CD14-positive monocyte (primary cell): Measurements from ENCODE around the gene ZFAND2B. TPM values are rescaled to one million over a fixed set of nuclear protein-coding genes. Genes with fewer than 3 reads are reported as not detected.

Experiments used
- DNase-seq, 3 donors: peaks; one replicate each; pipeline ENCODE4 v3.0.0-alpha.2; 2011 to 2022
- H2AFZ ChIP-seq: 2 replicates; pipeline ENCODE4 v1.6.0; 2012; ENCODE audit warnings: mild to moderate bottlenecking, low read depth, low read length, inconsistent platforms; ENCODE audit not compliant: insufficient read depth, poor library complexity, severe bottlenecking
- H3K27ac ChIP-seq, 2 donors: 1 replicate in 1 of 2; 2 replicates in 1 of 2; pipeline ENCODE4 v1.5.1; 2012 to 2013; ENCODE audit warnings: low read length in 2 of 2, control low read depth in 1 of 2, inconsistent platforms in 1 of 2, low read depth in 1 of 2, mild to moderate bottlenecking in 1 of 2
- H3K27me3 ChIP-seq, 2 donors: one replicate each; pipeline versions ENCODE4 v1.6.0 to v1.6.1; 2011 to 2013; ENCODE audit warnings: low read length in 2 of 2; ENCODE audit not compliant: control insufficient read depth in 2 of 2, insufficient read depth in 2 of 2
- H3K36me3 ChIP-seq, 2 donors: replicated peaks in 1 of 2; 1 replicate in 1 of 2; 2 replicates in 1 of 2; pipeline versions ENCODE4 v1.5.1 to v1.6.1; 2012 to 2013; ENCODE audit warnings: low read length in 2 of 2, control low read depth in 1 of 2, inconsistent platforms in 1 of 2, mild to moderate bottlenecking in 1 of 2; ENCODE audit not compliant: insufficient read depth in 2 of 2, control insufficient read depth in 1 of 2
- H3K4me1 ChIP-seq, 2 donors: 1 replicate in 1 of 2; 2 replicates in 1 of 2; pipeline versions ENCODE4 v1.5.1 to v1.6.1; 2012 to 2013; ENCODE audit warnings: low read length in 2 of 2, control low read depth in 1 of 2, inconsistent platforms in 1 of 2, mild to moderate bottlenecking in 1 of 2, moderate library complexity in 1 of 2; ENCODE audit not compliant: insufficient read depth in 2 of 2, control insufficient read depth in 1 of 2
- H3K4me2 ChIP-seq: replicated peaks from 2 replicates; pipeline ENCODE3; 2012; ENCODE audit warnings: low read length, moderate library complexity, mild to moderate bottlenecking; ENCODE audit not compliant: poor library complexity, severe bottlenecking; ENCODE audit errors: extremely low read depth
- H3K4me3 ChIP-seq, 3 experiments: fragments of 200-600 bp in 1 of 3; sonication (generic) in 1 of 3; replicated peaks in 1 of 3; 1 replicate in 2 of 3; 2 replicates in 1 of 3; pipeline ENCODE4 v1.5.1; 2011 to 2013; ENCODE audit warnings: low read length in 3 of 3, mild to moderate bottlenecking in 3 of 3, control low read depth in 2 of 3, low read depth in 2 of 3, inconsistent platforms in 1 of 3, moderate library complexity in 1 of 3
- H3K79me2 ChIP-seq: 2 replicates; pipeline ENCODE4 v1.6.0; 2012; ENCODE audit warnings: mild to moderate bottlenecking, control low read depth, inconsistent platforms, low read length, moderate library complexity; ENCODE audit not compliant: insufficient read depth
- H3K9ac ChIP-seq: 2 replicates; pipeline ENCODE4 v1.6.0; 2017; ENCODE audit warnings: low read length, mild to moderate bottlenecking; ENCODE audit not compliant: insufficient read depth, poor library complexity, severe bottlenecking
- H3K9me3 ChIP-seq, 2 donors: replicated peaks in 1 of 2; 1 replicate in 1 of 2; 2 replicates in 1 of 2; pipeline versions ENCODE4 v1.5.1 to v1.6.1; 2012 to 2013; ENCODE audit warnings: low read length in 2 of 2, control low read depth in 1 of 2; ENCODE audit not compliant: control insufficient read depth in 1 of 2, insufficient read depth in 1 of 2
- H4K20me1 ChIP-seq: 2 replicates; pipeline ENCODE4 v1.6.0; 2012; ENCODE audit warnings: mild to moderate bottlenecking, low read length, control low read depth, moderate library complexity; ENCODE audit not compliant: insufficient read depth
- H3K27ac Mint-ChIP-seq, 7 donors: one replicate each; pipeline ENCODE4 v1.8.0; 2020; ENCODE audit warnings: mild to moderate bottlenecking in 7 of 7, mixed read lengths in 7 of 7, moderate library complexity in 6 of 7, inconsistent platforms in 2 of 7
- H3K27me3 Mint-ChIP-seq, 3 donors: one replicate each; pipeline ENCODE4 v1.8.0; 2021 to 2022; ENCODE audit warnings: low read depth in 3 of 3, mild to moderate bottlenecking in 3 of 3, mixed read lengths in 3 of 3, moderate library complexity in 3 of 3, inconsistent platforms in 1 of 3
- H3K36me3 Mint-ChIP-seq, 2 donors: one replicate each; pipeline ENCODE4 v1.8.0; 2020; ENCODE audit warnings: mixed read lengths in 2 of 2, inconsistent platforms in 1 of 2, mild to moderate bottlenecking in 1 of 2
- H3K4me1 Mint-ChIP-seq: one replicate; pipeline ENCODE4 v1.8.0; 2020; ENCODE audit warnings: mild to moderate bottlenecking, mixed read lengths
- H3K4me3 Mint-ChIP-seq, 2 donors: one replicate each; pipeline ENCODE4 v1.8.0; 2020; ENCODE audit warnings: mild to moderate bottlenecking in 2 of 2, mixed read lengths in 2 of 2, moderate library complexity in 1 of 2
- H3K9me3 Mint-ChIP-seq, 7 donors: one replicate each; pipeline ENCODE4 v1.8.0; 2020 to 2022; ENCODE audit warnings: mixed read lengths in 7 of 7, mild to moderate bottlenecking in 6 of 7, moderate library complexity in 6 of 7, inconsistent platforms in 2 of 7
- whole genome bisulfite sequencing: methylation state at CpG from one replicate; pipeline ENCODE4 v1.1.5; 2013; ENCODE audit warnings: missing lambda C conversion rate; ENCODE audit not compliant: insufficient coverage; 5-methylcytosine and 5-hydroxymethylcytosine counted together
- intact Hi-C, 2 donors: fragments of 100-400 bp; cut with micrococcal nuclease; formaldehyde crosslinking; loops; one replicate each; pipeline versions ENCODE4 v1.15.0 to v1.15.1; 2023
- polyA plus RNA-seq, 3 donors: library from polyadenylated mRNA; depleted of rRNA in 1 of 3; unstranded in 2 of 3; stranded (reverse) in 1 of 3; fragments of 300-500 nt in 2 of 3; fragments of >200 nt in 1 of 3; fragmentation: Illumina TruSeq in 2 of 3; gene quantifications; 1 replicate in 2 of 3; 2 replicates in 1 of 3; pipeline ENCODE4 v1.2.3, GENCODE V29; 2012 to 2021
- TF ChIP-seq, protein P1 (sequence below): fragments of 200-600 bp; IDR thresholded peaks from one replicate; pipeline ENCODE4 v1.8.0; 2022; ENCODE audit warnings: antibody characterized with exemption, mild to moderate bottlenecking

Gene ZFAND2B
- polyA plus RNA-seq, 3 donors = 45.7 to 98.9 (median 53.2) TPM

DNA sequence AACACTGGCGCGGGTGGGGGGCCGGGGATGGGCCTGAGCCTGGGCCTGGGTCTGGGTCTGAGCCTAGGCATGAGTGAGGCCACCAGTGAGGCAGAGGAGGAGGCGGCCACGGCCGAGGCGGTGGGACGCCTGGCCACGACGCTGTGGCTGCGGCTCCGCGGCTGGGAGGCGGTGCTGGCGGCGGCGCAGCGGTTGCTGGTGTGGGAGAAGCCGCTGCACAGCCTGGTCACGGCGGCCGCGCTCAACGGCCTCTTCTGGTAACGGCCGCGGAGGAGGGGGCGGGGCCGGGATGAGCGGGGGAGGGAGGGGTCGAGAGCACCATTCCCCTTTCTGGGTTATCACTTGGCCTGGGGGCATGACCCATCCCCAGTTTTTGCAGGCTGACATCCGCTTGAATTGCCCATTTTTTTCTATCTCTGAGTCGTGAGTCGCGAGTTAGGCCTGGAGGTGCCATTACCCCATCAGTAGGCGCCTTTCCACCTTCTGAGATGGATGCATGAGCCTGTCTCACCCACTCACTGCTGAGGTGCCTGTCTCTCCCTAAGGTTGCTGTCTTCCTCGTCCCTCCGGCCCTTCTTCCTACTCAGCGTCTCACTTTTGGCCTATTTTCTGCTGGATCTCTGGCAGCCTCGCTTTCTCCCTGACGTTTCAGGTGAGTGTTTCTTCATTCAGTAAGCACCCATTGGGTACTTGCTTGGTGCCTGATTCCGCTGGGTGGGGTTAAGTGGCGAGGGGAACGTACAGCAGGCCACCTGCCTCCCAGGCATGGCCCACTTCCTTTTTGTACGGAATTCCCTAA lies 28.0 kb upstream of the ZFAND2B start:
- H3K4me1 ChIP-seq = peaks cover 50 to 79% of the 10 kb centered on the region in 2 donors
- Mint-ChIP-seq H3K4me3 (peak overlapping the region; percentile 86 to 95), H3K27me3 (peaks cover 0 to 3% (median 0%) of the 10 kb centered on the region in 3 donors), H3K4me1 (peaks cover 68% of the 10 kb centered on the region), H3K36me3 (peaks cover 52 to 62% of the 10 kb centered on the region in 2 donors), H3K27ac (peak overlapping the region; percentile 57 to 91 (median 80)), H3K9me3 (peaks cover 0 to 2% (median 0%) of the 10 kb centered on the region in 7 donors)
- H2AFZ ChIP-seq = peak overlapping the region; percentile 79
- H3K79me2 ChIP-seq = peaks cover 61% of the 10 kb centered on the region
- under 1% methylated on average over 29 of the region's 45 CpGs for WGBS
- TF ChIP-seq, protein P1, sequence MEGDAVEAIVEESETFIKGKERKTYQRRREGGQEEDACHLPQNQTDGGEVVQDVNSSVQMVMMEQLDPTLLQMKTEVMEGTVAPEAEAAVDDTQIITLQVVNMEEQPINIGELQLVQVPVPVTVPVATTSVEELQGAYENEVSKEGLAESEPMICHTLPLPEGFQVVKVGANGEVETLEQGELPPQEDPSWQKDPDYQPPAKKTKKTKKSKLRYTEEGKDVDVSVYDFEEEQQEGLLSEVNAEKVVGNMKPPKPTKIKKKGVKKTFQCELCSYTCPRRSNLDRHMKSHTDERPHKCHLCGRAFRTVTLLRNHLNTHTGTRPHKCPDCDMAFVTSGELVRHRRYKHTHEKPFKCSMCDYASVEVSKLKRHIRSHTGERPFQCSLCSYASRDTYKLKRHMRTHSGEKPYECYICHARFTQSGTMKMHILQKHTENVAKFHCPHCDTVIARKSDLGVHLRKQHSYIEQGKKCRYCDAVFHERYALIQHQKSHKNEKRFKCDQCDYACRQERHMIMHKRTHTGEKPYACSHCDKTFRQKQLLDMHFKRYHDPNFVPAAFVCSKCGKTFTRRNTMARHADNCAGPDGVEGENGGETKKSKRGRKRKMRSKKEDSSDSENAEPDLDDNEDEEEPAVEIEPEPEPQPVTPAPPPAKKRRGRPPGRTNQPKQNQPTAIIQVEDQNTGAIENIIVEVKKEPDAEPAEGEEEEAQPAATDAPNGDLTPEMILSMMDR = peak; percentile 55
- H3K27ac ChIP-seq = peak overlapping the region in 1 of 2 donors; percentile 99
- no peaks in the 10 kb centered on the region for H3K27me3 ChIP-seq
- peak in 1 of 3 donors; percentile 12 for DNase-seq
- H3K9ac ChIP-seq = peak overlapping the region; percentile 96
- intact Hi-C loops = loop anchor here (1.0 to 10.0 kb wide), 6 partner anchors 28 to 426 kb away; partner anchors contain the start of genes ABCB6 (in 1 of the 2), GLB1L (in 1 of the 2), STK16 (in 1 of the 2) and TUBA4A (in 1 of the 2)
- H3K9me3 ChIP-seq = no peaks in the 10 kb centered on the region
- H3K4me2 ChIP-seq = peak overlapping the region; percentile 98
- peaks cover 69% of the 10 kb centered on the region for H4K20me1 ChIP-seq
- H3K4me3 ChIP-seq = peak overlapping the region; percentile 45 to 95 (median 92)
- H3K36me3 ChIP-seq = peaks cover 55 to 65% of the 10 kb centered on the region in 2 donors

DNA sequence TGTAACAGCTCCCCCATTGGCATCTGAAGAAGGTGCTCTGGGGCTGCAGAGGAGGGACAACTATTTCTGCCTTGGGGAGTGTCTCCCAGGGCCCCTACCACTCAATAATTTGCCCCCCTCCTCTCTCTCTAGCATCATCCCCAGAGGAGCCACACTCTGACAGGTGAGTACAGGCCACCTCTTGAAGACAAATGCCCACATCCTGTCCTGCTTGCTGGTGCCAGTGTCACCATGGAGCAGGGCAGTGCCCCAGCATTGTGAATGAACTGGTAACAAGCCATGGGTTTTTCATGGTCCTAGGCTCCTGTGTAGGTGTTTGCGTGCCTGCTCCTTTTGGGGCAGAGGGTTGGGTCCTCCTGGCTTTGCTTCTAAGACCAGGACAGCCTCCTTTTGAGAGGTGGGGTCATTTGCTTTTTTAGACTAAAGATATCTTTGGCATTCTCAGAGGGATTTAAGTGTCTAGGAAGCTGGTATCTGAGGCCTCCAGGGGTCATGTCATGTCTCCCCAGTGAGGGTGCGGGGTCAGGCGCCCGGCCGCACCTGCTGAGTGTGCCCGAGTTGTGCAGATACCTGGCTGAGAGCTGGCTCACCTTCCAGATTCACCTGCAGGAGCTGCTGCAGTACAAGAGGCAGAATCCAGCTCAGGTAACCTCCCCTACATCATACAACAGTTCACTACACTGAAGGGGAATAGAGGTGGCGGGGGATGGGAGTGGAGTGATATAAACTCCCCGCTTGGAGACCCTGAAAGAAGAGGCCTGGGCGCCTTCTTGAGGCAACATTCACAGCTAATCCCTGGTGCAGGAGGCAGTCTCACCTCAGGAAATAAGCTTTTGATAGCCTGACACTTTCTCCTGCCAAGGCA lies 26.7 kb upstream of the ZFAND2B start:
- Histone ChIP-seq H3K36me3 (peaks cover 51 to 64% of the 10 kb centered on the region in 2 donors), H3K27me3 (no peaks in the 10 kb centered on the region), H3K4me2 (peak overlapping the region; percentile 98), H3K4me3 (peak overlapping the region in 1 of 3 experiments; percentile 95), H3K27ac (peak overlapping the region in 1 of 2 donors; percentile 36), H3K4me1 (peaks cover 47 to 72% of the 10 kb centered on the region in 2 donors), H4K20me1 (peaks cover 59% of the 10 kb centered on the region), H3K79me2 (peaks cover 50% of the 10 kb centered on the region), H2AFZ (no peak overlapping the region), H3K9me3 (no peaks in the 10 kb centered on the region), H3K9ac (no peak overlapping the region)
- intact Hi-C loops = loop anchor here (2.0 to 10.0 kb wide), 5 partner anchors 27 to 425 kb away; partner anchors contain the start of genes ABCB6 (in 1 of the 2), TUBA4A (in 1 of the 2), TUBA4B (in 1 of the 2) and ZFAND2B (in 1 of the 2)
- TF ChIP-seq, protein P1 = no peak
- peak overlapping the region in 1 of 7 donors; percentile 91 for H3K27ac Mint-ChIP-seq
- no peak for DNase-seq
- H3K36me3 Mint-ChIP-seq = peaks cover 47 to 60% of the 10 kb centered on the region in 2 donors
- no peak overlapping the region for H3K4me3 Mint-ChIP-seq
- H3K27me3 Mint-ChIP-seq = peaks cover 0 to 3% (median 0%) of the 10 kb centered on the region in 3 donors
- peaks cover 58% of the 10 kb centered on the region for H3K4me1 Mint-ChIP-seq
- H3K9me3 Mint-ChIP-seq = peaks cover 0 to 2% (median 0%) of the 10 kb centered on the region in 7 donors
- WGBS = 98% methylated on average over 7 of the region's 9 CpGs
